GM12892 (cell line): ENCODE results near the gene ZNF280B.
A peak's percentile ranks its signal among the peaks of the same experiment; 100 is the strongest.

Experiments
- POLR2A ChIP-seq: IDR thresholded peaks from 2 replicates; pipeline ENCODE4 v1.6.1; 2011; ENCODE audit warnings: low read depth, low read length, control low read depth
- POLR2AphosphoS5 ChIP-seq: IDR thresholded peaks from 2 replicates; pipeline ENCODE4 v1.6.1; 2011; ENCODE audit warnings: low read depth, low read length, control low read depth
- TAF1 ChIP-seq: IDR thresholded peaks from 2 replicates; pipeline ENCODE4 v1.6.1; 2011; ENCODE audit warnings: low read depth, mild to moderate bottlenecking, control low read depth, low read length, borderline replicate concordance

DNA sequence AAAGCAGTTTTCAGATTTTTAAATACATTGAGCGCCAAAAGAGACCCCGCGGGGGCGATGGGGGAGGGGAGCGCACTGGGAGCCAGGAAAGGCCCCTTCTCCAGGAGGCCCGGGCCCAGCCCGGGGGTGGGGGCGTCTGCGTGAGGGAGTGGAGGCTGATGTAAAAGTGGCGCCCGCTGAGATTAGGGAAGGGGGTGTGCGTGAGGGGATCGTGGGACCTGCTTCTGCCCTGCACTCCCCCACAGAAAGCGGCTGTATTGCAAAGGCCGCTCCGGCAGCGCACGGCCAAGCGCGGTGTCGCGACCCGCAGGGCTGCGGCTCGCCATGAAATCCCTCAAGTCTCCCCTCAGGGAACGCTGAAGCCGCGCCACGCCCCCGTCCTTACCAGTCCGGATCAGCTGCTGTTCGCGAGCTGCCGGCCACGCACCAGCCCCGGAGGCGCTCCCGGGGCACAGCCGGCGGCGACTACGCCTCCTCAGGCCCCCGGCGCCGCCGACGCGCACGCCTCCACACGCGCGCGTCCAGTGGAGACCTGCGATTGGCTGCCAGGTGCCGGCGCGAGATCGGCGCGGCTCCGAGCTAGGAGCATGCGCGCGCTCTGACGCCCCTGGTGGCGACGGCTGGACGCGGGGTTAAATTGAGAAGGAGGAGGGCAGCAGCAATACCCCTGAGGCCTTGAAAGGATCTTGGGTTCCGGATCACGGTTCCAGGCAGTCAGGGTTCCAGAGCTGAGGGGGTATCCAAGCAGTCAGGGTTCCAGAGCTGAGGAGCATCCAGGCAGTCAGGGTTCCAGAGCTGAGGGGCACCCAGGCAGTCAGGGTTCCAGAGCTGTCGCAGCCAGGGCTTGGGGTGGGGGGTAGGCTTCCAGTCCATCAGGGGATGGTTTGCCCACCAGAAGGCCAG, at the start of gene ZNF280B:
- TF ChIP-seq POLR2AphosphoS5 (no peak), POLR2A (peak; percentile 69; the same call in 1 of the 2 replicates), TAF1 (no peak)
